Stomach (tissue), 4 donors: Measurements from ENCODE around the gene SNX27.

Source experiments
- EP300 ChIP-seq: sonication (generic); formaldehyde crosslinking; IDR thresholded peaks from one replicate; pipeline ENCODE4 v1.6.1; 2017; ENCODE audit warnings: antibody characterized with exemption
- TF ChIP-seq, protein P1 (sequence below), 7 experiments: fragments of 450-650 bp in 4 of 7; fragments of 200-600 bp in 3 of 7; sonication (generic) in 3 of 7; IDR thresholded peaks; one replicate each; pipeline ENCODE4 v1.5.1; 2016 to 2019; ENCODE audit warnings: antibody characterized with exemption in 7 of 7, control low read depth in 2 of 7, mild to moderate bottlenecking in 1 of 7

DNA sequence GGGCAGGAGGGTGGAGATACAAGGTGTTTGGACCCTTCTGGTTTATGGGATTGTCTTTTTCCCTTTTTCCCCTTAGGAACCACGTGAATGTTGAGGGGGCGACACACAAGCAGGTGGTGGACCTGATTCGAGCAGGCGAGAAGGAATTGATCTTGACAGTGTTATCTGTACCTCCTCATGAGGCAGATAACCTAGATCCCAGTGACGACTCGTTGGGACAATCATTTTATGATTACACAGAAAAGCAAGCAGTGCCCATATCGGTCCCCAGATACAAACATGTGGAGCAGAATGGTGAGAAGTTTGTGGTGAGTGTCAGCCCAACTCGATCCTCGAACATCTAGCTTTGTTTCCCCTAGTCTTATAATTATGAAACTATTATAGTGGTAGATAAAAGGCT lies 27.0 kb downstream of the SNX27 start:
- TF ChIP-seq, protein P1, sequence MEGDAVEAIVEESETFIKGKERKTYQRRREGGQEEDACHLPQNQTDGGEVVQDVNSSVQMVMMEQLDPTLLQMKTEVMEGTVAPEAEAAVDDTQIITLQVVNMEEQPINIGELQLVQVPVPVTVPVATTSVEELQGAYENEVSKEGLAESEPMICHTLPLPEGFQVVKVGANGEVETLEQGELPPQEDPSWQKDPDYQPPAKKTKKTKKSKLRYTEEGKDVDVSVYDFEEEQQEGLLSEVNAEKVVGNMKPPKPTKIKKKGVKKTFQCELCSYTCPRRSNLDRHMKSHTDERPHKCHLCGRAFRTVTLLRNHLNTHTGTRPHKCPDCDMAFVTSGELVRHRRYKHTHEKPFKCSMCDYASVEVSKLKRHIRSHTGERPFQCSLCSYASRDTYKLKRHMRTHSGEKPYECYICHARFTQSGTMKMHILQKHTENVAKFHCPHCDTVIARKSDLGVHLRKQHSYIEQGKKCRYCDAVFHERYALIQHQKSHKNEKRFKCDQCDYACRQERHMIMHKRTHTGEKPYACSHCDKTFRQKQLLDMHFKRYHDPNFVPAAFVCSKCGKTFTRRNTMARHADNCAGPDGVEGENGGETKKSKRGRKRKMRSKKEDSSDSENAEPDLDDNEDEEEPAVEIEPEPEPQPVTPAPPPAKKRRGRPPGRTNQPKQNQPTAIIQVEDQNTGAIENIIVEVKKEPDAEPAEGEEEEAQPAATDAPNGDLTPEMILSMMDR (IDR thresholded peaks at IDR 0.05), result no peak
- no peak for TF ChIP-seq EP300
